Uterus (tissue), 4 donors: ENCODE results near the gene SEC23A. TPM values are rescaled to one million over a fixed set of nuclear protein-coding genes. Genes with fewer than 3 reads are reported as not detected.

ENCODE experiments used
- DNase-seq, 2 donors: peaks; one replicate each; pipeline ENCODE4 v3.0.0-alpha.2; 2019 to 2020
- H3K27ac ChIP-seq, 2 donors: fragments of 200-600 bp; sonication (generic); 1 replicate in 1 of 2; 2 replicates in 1 of 2; pipeline ENCODE4 v1.5.1; 2016 to 2018
- H3K27me3 ChIP-seq, 2 donors: fragments of 200-600 bp; sonication (generic); one replicate each; pipeline ENCODE4 v1.5.1; 2018 to 2019; ENCODE audit warnings: control low read depth in 1 of 2
- H3K36me3 ChIP-seq, 2 donors: fragments of 200-600 bp; sonication (generic); one replicate each; pipeline ENCODE4 v1.5.1; 2019; ENCODE audit warnings: control low read depth in 1 of 2
- H3K4me1 ChIP-seq, 2 donors: fragments of 200-600 bp; sonication (generic); one replicate each; pipeline ENCODE4 v1.5.1; 2018 to 2019; ENCODE audit warnings: control low read depth in 1 of 2
- H3K4me3 ChIP-seq, 2 donors: fragments of 200-600 bp; sonication (generic); 1 replicate in 1 of 2; 2 replicates in 1 of 2; pipeline ENCODE4 v1.5.1; 2018 to 2019; ENCODE audit warnings: mild to moderate bottlenecking in 1 of 2
- H3K9me3 ChIP-seq, 2 donors: fragments of 200-600 bp; sonication (generic); one replicate each; pipeline ENCODE4 v1.5.1; 2019; ENCODE audit warnings: control low read depth in 1 of 2
- CTCF ChIP-seq, 4 experiments: fragments of 200-600 bp in 2 of 4; fragments of 450-650 bp in 2 of 4; sonication (generic) in 2 of 4; IDR thresholded peaks; one replicate each; pipeline ENCODE4 v1.5.1; 2016 to 2019; ENCODE audit warnings: antibody characterized with exemption in 4 of 4, mild to moderate bottlenecking in 2 of 4, moderate library complexity in 1 of 4
- POLR2A ChIP-seq, 2 donors: fragments of 450-650 bp; IDR thresholded peaks; one replicate each; pipeline ENCODE4 v1.6.1; 2016; ENCODE audit warnings: antibody characterized with exemption in 2 of 2, mild to moderate bottlenecking in 1 of 2, moderate library complexity in 1 of 2
- intact Hi-C: fragments of 100-400 bp; cut with DNase I; formaldehyde crosslinking; loops from one replicate; pipeline ENCODE4 v1.15.1; 2023; ENCODE audit warnings: low total_unique reads
- total RNA-seq, 4 donors: library from RNA; depleted of rRNA in 3 of 4; stranded (reverse); fragments of >200 nt in 3 of 4; gene quantifications; one replicate each; pipeline versions ENCODE4 v1.1.0 to v1.2.4, GENCODE V29; 2014 to 2023
- donor health status: DM: yes; HTN: yes; CAD: no.

SEC23A gene
- total RNA-seq, 4 donors from 2014 or later, result 133 to 322 (median 231) TPM

GRCh38 chr14:38999949-39000348 is 103.1 kb downstream of the SEC23A start:
- no peaks in the 10 kb centered on the region for H3K9me3 ChIP-seq
- no peak overlapping the region for H3K4me3 ChIP-seq
- DNase-seq, result no peak
- intact Hi-C loops, result no loop called here
- no peak overlapping the region for H3K27ac ChIP-seq
- no peaks in the 10 kb centered on the region for H3K4me1 ChIP-seq
- no peaks in the 10 kb centered on the region for H3K36me3 ChIP-seq
- no peak for TF ChIP-seq POLR2A (IDR thresholded peaks at IDR 0.05)
- TF ChIP-seq CTCF (IDR thresholded peaks at IDR 0.05), result no peak
- H3K27me3 ChIP-seq, result no peaks in the 10 kb centered on the region

GRCh38 chr14:38994731-38995130 is 108.3 kb downstream of the SEC23A start:
- intact Hi-C loops, result no loop called here

GRCh38 chr14:38993981-38994380 is 109.1 kb downstream of the SEC23A start:
- no peak for DNase-seq
- intact Hi-C loops, result no loop called here

More at GRCh38 chr14:38994731-38995130, 108.3 kb downstream of the SEC23A start:
- no peak for TF ChIP-seq POLR2A (IDR thresholded peaks at IDR 0.05)
- H3K4me3 ChIP-seq, result no peak overlapping the region
- no peak for DNase-seq
- no peaks in the 10 kb centered on the region for H3K9me3 ChIP-seq
- H3K4me1 ChIP-seq, result no peaks in the 10 kb centered on the region
- H3K27me3 ChIP-seq, result no peaks in the 10 kb centered on the region
- no peaks in the 10 kb centered on the region for H3K36me3 ChIP-seq
- H3K27ac ChIP-seq, result no peak overlapping the region

DNA sequence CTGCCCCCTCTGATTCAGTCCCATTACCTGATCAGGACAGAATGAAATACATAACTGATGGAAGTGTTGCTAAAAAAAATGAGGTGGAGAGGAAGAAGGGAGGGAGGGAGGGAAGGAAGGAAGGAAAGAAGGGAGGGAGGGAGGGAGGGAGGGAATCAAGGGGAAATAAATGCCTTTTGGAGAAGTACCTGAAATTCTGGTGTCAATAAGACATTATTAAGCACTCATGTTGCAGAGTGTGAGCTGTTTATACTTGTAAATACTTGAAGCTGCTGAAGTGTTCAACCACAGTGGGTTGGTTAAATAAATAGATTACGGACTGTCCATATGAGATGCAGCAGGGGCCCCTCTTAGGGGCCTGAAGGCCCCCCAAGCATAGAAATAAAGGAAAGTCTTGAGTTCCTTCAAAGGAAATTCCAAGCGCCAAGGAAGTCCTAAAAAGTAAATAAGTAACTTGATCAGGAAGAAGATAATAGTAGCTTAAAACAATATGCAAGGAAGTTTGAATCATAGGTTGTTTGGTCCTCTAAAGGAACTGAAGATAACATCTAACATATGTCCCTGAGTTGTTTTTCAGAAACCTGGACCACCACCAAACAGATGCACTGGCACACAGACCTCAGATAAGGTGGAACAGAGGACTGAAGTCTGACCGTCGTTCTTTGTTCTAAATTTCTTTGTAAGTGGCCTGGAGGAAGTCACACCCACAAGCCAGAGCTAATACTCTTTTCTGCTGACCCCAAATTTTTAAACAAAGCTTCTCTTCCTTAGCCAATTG is 110.8 kb downstream of the SEC23A start:
- DNase-seq, result peak in 1 of 2 donors; percentile 18
- Histone ChIP-seq H3K27ac (peak overlapping the region in 1 of 2 donors; percentile 27), H3K4me1 (no peaks in the 10 kb centered on the region), H3K36me3 (no peaks in the 10 kb centered on the region), H3K4me3 (no peak overlapping the region), H3K9me3 (no peaks in the 10 kb centered on the region), H3K27me3 (no peaks in the 10 kb centered on the region)
- intact Hi-C loops, result no loop called here
- TF ChIP-seq POLR2A (IDR thresholded peaks at IDR 0.05) (no peak), CTCF (IDR thresholded peaks at IDR 0.05) (no peak)

More at GRCh38 chr14:38993981-38994380, 109.1 kb downstream of the SEC23A start:
- TF ChIP-seq POLR2A (IDR thresholded peaks at IDR 0.05), result no peak
- no peak for TF ChIP-seq CTCF (IDR thresholded peaks at IDR 0.05)
- Histone ChIP-seq H3K36me3 (no peaks in the 10 kb centered on the region), H3K4me3 (no peak overlapping the region), H3K4me1 (no peaks in the 10 kb centered on the region), H3K9me3 (no peaks in the 10 kb centered on the region), H3K27ac (no peak overlapping the region), H3K27me3 (no peaks in the 10 kb centered on the region)

DNA sequence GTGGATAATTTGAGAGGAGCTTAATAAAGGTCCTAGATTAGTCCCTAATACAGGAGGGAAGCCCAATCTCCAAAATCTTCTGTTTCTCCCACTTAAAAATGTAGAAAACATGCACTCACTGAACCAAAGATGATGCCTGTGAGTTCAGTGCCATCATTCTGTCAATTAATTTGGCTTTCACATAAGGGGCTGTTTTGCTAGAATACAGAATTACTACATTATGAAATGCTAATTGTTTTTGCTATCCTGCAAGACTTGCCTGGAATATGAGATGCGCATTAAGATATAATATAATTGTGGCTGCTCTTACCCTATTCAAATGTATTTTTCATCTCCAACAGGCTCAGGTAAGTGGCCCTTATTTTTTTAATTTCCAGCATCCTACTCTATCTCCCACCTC is 111.7 kb downstream of the SEC23A start:
- H3K27me3 ChIP-seq, result no peaks in the 10 kb centered on the region
- DNase-seq, result no peak
- no peak overlapping the region for H3K27ac ChIP-seq
- no peak overlapping the region for H3K4me3 ChIP-seq
- TF ChIP-seq CTCF (IDR thresholded peaks at IDR 0.05), result no peak
- TF ChIP-seq POLR2A (IDR thresholded peaks at IDR 0.05), result no peak
- H3K4me1 ChIP-seq, result no peaks in the 10 kb centered on the region
- no peaks in the 10 kb centered on the region for H3K9me3 ChIP-seq
- H3K36me3 ChIP-seq, result no peaks in the 10 kb centered on the region
- intact Hi-C loops, result no loop called here
